ENCODE measurements around the gene ZMYM5.
A peak's percentile ranks its signal among the peaks of the same experiment; 100 is the strongest.
"Not testable (repeated sequence)": the region's sequence is repeated elsewhere in the genome, so short reads cannot be mapped to it uniquely, and the experiment has no call there.

The ZMYM5 gene

GRCh38 chr13:19822673-19823072, 40.8 kb downstream of the ZMYM5 start:
- no peak for DNase-seq (ENCODE audit: low spot score)

GRCh38 chr13:19818223-19818842, 45.1 kb downstream of the ZMYM5 start:
- DNase-seq (ENCODE audit: low spot score), result peak; percentile 5
- FAIRE-seq, result no peak

More at GRCh38 chr13:19822673-19823072, 40.8 kb downstream of the ZMYM5 start:
- no peak for FAIRE-seq

- no peak for DNase-seq (ENCODE audit: low spot score)
- no peak for FAIRE-seq
Observed at GRCh38 chr13:19817510-19818158, 45.8 kb downstream of the ZMYM5 start.

DNA sequence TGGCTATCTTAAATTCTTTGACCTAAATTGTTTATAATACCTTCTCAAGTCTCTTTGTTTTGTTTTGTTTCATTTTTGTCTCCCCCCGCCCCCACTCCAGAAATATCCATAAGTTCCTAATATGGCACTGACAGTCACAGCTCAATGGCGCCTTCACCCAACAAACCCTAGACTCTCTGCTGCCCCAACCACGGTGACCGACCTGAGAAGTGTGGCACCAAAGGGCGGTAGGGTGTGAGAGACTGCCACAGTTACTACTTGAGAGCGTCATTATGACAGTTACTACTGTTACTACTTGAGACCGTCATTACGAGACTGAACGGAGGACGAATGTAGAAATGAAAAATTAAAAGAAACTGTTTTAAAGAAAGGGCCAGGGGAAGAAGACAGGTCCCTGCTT, 46.3 kb downstream of the ZMYM5 start:
- FAIRE-seq (no peak), DNase-seq (ENCODE audit: low spot score) (no peak)

GRCh38 chr13:19815842-19816241, 47.6 kb downstream of the ZMYM5 start:
- not testable (repeated sequence) for DNase-seq (ENCODE audit: low spot score); FAIRE-seq

DNA sequence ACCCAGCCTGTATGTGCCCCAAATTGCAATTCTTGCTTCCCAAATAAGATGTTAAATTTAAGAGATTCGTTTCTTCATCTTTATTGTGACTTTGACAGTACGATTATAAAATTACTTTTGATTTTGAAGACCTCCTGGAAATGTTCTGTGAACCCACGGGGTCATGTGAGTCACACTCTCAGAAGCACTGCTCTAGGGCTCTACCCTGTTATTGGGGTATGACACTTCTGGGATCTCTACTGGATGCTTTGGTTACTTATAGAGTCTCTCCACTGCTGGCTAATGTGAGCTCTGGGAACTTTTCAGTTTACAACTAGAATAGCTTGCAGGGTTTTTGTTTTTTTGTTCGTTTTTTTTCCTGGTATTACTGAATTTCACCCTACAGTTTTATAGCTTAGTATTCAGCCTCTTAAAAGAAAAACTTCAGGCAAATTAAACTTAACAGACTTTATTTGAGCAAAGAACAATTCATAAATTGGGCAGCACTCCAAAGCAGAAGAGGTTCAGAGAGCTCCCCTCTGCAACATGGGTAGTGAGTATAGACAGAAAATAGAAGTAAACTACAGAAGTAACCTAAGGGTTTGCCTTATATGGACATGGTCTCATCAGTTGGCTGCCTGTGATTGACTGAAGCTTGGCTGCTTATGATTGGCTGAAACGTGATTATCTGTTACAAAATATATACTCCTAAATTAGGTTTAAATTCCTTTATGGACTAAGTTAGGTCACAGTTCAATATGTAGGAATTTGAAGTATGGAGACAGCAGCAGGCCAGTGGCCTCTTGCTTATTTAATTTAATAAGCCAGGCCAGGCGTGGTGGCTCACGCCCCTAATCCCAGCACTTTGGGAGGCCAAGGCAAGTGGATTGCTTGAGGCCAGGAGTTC, 52.2 kb downstream of the ZMYM5 start:
- no peak for FAIRE-seq
- no peak for DNase-seq (ENCODE audit: low spot score)

DNA sequence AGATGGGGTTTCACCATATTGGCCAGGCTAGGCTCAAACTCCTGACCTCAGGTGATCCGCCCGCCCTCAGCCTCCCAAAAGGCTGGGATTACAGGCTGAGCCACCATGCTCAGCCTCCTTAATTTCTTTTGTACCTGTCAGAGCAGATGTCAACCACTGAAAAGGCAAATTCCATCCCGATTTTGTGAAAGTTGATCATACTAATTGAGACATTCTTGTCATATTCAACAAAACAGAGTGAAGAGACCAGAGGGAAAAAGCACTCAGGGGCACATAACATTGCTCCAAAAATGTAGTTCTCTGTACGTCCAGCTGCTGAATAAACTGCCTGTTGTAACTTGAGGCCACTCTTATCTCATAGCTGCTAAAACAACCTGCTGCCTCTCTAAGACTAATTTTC, 53.3 kb downstream of the ZMYM5 start:
- DNase-seq (ENCODE audit: low spot score), result no peak
- FAIRE-seq, result no peak

GRCh38 chr13:19805765-19806164, 57.7 kb downstream of the ZMYM5 start:
- DNase-seq (ENCODE audit: low spot score) (no peak), FAIRE-seq (no peak)

- no peak for DNase-seq (ENCODE audit: low spot score)
- no peak for FAIRE-seq
Observed at GRCh38 chr13:19795956-19796355, 67.5 kb downstream of the ZMYM5 start.

DNA sequence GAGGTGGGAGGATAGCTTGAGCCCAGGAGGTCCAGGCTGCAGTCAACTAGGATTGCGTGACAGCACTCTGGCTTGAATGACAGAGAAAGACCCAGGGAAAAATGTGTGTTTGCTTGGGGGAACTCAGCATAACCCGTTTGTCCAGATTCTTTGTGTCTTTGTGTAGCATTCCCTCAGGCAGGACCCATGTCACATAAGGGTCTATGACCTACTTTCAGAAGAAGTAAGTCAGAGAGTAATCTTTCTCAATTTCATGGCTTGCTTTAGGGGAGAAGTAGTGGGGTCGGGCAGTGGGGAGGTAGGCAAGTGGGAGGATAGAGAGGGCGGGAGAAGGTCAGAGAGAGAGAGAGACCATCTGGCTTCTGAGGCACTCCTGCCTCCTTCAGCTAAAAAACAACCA, 68.8 kb downstream of the ZMYM5 start:
- FAIRE-seq, result no peak
- DNase-seq (ENCODE audit: low spot score), result no peak

- DNase-seq (ENCODE audit: low spot score) (no peak), FAIRE-seq (no peak)
Observed at GRCh38 chr13:19791953-19792537, 71.4 kb downstream of the ZMYM5 start.

DNA sequence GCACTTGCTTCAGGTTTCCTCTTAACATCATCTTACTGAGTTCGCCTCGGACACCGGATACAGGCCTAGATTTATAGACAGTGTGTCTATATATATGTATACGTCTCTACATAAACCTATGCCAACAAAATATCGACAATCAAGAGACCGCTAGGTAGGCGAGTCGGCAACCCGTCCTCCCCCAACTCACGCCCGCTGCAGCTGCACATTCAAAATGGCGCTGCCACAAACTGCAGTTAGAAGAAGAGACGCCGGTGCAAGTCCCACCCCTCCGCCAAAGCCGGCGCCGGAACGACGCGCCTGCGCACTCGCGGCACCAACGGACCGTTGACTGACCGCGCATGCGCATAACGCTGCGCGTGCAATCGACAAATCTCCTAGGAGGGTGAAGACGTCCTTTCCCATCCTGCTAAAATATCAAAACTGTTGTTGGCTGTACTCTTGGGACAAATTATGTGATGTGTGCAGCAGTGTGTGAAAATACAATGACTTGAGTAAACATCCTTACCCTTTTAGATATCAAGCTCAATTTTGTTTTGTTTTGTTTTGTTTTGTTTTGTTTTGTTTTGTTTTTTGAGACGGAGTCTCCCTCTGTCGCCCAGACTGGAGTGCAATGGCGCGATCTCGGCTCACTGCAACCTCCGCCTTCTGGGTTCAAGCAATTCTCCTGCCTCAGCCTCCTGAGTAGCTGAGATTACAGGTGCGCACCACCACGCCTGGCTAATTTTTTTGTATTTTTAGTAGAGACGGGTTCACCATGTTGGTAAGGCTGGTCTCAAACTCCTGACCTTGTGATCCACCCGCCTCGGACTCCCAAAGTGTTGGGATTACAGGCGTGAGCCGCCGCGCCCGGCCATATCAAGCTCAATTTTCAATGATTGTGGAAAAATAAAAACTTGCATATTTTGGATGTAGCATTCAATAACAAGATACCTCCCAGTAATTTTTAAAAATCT, 80.4 kb downstream of the ZMYM5 start, which contains the start of gene PSPC1:
PSPC1 (minus strand) TSS at position 219 of the 956 bp plus-strand sequence; CDS start at position 31, 188 bp downstream.
- peak; percentile 93 for DNase-seq (ENCODE audit: low spot score)
- peak; percentile 91 for FAIRE-seq

- DNase-seq (ENCODE audit: low spot score), result peak; percentile 4
- no peak for FAIRE-seq
Observed at GRCh38 chr13:19782049-19782726, 81.3 kb downstream of the ZMYM5 start.

DNA sequence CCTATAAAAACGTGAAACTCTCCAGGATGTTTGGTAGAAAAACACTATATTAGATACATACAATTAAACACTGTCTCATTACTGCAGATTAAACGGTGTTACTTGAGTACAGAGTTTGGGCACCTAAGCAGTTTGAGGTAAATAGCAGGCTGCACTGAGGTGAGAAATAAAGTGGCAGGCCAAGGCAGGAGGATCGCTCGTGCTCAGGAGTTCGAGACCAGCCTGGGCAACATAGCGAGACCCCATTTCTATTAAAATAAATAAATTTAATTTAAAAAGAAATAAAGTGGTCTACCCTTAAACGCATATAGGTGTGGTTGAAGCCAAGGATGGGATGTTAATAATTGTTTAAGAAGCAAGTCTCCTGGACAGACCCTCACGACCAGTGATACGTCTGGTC, 81.9 kb downstream of the ZMYM5 start:
- DNase-seq (ENCODE audit: low spot score), result no peak
- FAIRE-seq, result no peak

- not testable (repeated sequence) for DNase-seq (ENCODE audit: low spot score); FAIRE-seq
Observed at GRCh38 chr13:19780753-19781418, 82.6 kb downstream of the ZMYM5 start.

Measured in urothelium cell line (cell line).